NCI-H146 treated with DMSO at 0.1 percent for 48 hours (cell line): Measurements from ENCODE around the gene FABP3.
"Not testable (repeated sequence)": the region's sequence is repeated elsewhere in the genome, so short reads cannot be mapped to it uniquely, and the experiment has no call there.

Experiments
- DNase-seq: peaks from one replicate; lab custom pipeline; 2025; ENCODE audit not compliant: unreplicated experiment; lab: John Stamatoyannopoulos, UW

Gene FABP3

DNA sequence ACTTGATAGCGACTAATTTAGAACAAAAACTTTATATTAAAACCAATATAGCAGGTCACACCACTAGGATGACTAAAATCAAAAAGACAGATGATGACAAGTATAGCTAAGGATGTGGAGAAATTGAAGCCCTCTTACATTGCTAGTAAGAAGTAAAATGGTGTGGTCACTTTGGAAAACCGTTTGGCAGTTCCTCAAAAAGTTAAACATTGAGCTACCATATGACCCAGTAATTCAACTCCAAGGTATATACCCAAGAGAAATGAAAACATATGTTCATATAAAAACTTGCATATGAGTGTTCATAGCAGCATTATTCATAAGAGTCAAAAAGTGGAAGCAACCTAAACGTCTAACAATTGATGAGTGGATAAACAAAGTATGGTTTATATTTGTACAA lies 27.1 kb upstream of the FABP3 start:
- no peak for DNase-seq

DNA sequence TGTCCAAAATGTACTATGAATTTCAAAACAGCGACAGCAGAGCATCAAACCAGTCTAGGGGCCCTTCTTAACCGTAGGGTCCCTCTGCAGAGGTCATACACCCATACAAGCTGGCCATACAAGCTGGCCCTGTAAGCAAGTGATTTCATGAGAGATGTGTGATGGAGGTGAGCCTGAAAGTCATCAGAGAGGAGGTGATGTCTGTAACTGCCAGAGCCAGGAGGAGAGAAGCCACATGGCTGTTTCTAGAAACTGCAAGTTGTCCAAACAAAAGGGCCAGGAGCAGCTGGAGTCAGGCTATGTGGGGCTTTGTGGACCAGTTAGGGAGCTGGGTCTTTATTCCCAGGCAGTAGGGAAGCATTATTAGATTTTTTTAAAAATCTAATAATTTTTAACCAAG lies 25.4 kb upstream of the FABP3 start:
- no peak for DNase-seq

DNA sequence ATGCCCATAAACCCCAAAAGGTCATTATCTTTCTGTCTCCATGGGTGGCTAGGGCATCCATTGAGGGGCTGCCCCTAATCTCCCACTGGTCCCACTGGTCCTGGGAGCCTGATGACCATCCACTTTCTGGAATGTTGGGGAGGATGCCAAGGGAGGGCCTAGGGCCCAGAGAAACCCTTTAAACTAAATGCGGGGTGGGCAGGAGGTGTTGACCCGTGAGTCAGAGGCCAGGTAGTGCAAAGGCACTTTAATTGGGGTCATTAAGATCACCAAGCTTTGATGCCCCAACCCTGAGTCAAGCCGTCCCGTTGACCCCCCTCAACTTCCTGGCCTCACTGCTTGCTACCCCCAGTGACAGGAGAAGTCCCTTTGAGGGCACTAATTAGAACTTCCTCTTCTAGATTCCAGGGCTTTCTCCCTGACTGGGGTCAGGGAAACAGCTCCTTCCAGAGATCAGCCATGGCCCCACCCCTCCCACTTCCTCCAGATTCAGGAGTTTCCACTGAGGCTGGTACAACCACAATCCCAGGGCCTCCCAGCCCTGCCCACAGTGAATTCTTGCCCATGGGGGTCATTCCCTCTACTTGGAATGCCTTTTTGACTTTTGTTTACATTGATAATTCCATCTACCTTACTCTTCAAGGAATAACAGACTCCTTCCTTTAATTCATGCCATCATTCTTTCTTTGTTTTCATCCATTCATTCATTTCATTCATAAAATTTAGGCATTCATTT lies 24.7 kb upstream of the FABP3 start:
- no peak for DNase-seq

DNA sequence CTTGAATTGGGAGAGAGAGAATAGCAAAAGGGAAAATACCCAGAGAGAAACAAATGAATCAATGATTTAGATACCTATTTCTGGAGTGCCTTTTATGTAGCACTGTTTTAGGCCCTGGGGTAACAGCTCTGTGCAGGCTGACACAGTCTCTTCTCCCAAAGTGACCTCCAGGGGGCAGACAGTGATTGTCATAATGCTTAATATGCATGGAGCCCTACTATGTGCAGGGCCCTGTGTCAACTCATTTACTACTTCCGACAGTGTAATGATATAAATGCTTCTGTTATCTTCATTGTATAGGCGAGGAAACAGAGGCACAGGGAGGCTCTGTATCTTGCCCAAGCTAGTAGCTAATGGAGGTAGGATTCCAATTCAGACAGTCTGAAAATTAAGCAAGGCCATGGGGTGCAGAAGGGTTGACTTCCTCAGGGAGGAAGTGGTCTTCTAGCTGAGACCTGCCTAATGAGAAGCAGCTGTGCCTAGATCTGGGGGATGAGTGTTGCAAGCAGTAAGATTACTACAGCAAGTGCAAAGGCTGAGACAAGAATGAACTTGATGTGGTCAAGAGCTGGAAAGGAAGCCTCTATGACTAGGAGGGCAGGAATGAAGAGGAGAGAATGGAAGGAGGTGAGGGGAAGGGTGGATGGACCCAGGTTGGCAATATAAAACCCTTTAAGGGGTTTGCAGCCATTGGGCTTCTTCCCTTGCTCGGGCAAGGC lies 23.9 kb upstream of the FABP3 start:
- no peak for DNase-seq

DNA sequence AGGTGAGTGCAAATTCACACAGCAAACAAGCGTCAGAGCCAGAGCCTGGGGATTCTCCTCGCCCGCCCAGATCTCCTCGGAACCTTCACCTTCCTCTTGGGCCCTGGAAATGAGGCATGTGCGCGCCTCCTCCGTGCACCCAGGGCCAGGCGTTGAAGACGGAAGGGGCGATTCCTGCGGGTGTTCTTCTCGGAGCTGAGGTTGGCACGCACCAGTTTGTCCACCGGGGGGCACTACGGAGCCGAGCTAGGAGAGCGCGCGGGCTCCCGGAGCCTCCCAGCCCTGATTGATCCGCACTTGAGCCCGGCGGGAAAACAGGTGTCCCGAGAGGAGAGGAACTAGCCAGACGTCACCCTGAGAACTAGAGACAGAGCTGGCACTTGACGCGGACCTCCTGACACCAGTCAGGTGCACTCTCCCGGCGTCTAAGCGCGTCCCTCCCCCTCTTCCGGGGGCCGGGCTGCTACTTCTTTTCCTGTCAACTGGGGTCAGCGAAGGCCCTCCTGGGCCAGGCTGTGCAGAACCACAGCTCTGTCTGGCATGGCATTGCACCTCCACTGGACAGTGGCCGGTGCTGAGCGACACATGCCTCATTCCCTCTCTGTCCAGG lies 21.8 kb upstream of the FABP3 start:
- peak; percentile 40 for DNase-seq

DNA sequence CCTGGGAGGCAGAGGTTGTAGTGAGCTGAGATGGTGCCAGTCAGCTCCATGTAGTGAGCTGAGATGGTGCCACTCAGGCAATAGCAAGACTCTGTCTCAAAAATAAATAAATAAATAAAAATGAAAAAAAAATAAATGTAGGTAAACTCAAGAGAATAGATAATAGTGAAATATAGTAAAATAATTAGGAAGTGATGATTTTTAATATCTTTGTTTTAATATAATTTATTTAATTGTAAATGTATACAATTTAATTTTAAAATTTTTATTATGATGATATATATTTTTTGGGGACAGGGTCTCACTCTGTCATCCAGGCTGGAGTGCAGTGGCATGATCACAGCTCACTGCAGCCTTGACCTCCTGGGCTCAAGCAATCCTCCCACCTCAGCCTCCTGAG lies 20.6 kb upstream of the FABP3 start:
- DNase-seq = no peak

DNA sequence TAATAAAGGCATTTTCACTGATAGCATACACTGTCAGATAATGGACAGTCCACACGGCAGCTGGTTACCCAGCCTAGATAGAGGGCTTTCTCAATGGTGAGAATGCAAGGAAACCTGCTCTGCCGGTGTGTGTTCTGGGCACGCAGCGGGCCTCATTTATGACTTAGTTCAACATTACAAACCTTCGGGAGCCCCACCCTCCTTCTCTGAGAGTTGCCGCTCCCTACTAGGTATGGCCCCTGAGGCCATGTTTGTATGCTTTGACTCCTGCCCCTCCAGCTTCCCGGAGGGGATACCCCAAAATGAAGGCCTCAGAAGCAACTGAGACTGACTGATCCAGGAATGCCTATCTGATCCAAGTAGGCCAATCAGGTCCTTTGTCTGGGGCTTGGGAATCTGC lies 17.2 kb upstream of the FABP3 start:
- DNase-seq = no peak

DNA sequence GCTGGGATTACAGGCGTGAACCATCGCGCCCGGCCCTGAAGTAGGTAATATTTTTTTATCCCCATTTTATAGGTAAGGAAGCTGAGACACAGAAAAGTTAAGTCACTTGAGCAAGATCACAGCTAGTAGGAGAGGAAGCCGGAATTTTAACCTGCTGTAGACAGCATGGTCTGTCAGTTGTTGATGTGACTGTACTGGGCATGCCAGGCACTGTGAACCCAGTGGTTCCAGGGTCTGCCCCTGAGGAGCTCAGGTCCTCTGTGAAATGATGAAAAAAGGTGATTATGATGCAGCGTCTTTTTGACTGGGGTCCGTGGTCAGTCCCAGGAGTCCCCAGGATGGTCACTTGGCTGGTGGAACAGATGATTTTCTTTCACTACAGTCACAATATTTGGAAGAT lies 16.7 kb upstream of the FABP3 start:
- DNase-seq = no peak

DNA sequence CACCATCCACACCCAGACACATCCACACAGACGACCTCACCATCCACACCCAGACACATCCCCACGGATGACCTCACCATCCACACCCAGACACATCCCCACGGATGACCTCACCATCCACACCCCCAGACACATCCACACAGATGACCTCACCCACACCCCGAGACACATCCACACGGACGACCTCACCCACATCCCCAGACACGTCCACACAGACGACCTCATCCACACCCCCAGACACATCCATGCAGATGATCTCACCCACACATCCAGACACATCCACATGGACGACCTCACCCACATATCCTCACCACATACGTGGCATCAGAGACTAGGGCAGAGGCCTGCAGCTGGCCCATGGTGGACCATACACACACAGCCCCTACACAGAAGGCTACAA lies 14.7 kb upstream of the FABP3 start:
- no peak for DNase-seq

DNA sequence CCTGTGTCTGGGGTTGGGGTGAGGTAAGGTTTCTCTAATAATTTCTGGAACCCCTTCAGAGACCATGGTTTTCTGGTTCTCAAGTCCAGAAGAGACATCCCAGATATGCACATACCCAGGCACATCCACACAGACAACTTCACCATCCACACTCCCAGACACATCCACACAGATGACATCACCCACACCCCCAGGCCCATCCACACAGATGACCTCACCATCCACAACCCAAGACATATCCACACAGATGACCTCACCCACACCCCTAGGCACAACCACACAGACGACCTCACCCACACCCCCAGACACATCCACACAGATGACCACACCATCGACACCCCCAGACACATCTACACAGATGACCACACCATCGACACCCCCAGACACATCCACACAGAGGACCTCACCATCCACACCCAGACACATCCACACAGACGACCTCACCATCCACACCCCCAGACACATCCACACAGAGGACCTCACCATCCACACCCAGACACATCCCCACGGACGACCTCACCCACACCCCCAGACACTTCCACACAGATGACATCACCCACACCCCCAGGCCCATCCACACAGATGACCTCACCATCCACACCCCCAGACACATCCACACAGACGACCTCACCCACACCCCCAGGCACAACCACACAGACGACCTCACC lies 13.8 kb upstream of the FABP3 start:
- DNase-seq = not testable (repeated sequence)

DNA sequence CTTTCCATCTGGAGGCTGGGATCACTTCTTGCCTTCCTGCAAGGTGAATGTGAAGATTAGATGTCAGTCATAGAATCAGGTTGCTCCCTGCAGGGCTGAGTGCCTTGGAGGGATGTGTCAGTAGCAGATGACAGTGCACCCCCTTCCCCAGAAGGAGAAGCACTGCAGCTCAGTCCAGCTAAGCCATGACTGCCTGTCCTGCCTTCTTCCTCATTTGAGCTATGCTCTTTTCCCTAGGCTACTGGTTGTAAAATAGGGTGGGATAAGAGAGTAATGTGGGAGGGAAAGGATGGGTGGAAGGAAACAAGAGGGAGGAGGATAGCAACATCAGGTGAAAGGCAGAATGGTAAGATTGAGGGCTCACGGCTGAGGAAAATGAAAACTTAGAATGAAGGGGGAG lies 11.1 kb upstream of the FABP3 start:
- DNase-seq = no peak

DNA sequence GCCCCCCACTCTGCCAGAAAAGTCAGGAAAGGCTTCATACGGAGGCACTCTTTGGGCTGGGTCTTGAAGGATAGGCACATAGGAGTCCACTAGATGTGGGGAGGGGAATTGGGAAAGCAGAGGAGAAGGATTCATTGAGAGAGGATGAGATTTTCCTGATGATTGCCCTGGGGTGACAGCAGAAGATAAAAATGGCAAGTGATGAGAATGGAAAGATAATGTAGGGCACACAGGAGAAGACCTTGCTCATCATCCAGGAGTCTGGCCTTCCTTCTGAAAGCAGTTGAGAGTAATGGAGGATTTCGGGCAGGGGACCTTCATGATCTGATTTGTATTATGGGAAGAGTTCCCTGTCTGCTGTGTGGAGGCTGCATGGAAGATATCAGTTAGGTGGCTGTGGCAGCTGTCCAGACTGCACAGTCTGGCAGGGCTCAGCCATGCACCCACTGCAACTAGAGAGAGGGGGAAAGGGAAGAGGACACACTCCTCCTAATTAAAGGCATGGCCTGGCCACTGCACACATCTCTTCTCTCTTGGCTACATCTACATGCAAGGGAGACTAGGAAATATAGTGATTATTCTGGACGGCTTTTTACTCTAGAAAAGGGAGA lies 9.6 kb upstream of the FABP3 start:
- DNase-seq = no peak

DNA sequence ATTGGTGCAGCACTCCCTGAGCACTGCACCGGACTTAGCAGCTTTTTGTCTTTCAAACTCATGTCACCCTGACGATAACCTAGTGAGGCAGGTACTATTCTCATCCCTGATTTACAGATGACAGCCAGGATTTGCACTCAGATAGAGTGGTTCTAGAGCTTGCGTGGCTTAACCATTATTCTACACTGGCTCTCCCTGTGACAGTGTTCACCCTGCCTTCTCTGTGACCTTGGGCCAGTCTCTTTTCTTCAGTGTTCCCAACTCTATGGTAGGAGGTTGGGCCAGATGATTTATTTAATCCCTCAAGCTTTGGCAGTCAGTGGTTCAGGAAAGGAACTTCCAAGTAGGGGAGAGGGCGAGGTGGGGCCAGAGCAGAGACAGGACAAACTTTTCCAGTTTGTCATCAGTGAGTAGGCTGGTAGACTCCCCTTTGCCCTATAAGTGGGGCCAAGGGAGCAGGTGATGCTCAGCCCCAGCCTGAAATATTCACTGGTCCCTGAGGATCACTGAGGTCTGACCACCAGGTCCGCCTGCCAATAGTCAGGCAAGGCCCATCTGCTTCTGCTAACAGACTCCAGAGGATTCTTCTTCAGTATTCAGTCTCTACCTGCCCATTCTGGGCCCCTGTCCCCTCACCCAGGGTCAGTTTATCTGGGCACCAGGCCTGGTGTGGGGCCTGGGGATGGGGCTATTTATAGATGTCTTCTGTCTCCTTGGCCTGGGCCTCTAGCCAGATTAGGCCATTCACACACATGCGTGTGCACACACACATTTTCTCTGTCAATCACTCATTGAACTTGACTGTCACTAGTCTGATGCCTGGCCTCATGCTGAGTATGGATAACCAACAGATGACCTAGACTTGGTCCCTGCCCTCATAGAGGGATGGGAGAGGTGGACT lies 8.8 kb upstream of the FABP3 start:
- no peak for DNase-seq

DNA sequence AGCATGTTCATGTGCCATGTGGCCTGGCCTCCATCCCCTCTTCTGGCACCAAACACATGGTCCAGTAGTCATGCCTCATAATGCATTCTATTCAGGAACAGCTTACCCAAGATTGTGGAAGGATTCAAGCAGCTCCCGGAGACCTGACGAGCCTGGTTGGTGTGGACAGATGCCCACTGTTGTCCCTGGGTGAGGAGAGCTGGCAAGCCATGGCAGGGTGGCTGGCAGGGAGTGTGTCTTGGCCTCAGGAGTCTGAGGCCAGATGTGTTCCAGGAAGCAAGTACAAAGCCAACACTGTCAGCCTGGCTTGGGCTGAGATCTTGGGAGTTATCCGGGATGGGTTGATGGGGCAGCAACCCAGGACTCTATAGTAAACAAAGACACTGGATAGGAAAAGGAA lies 7.3 kb upstream of the FABP3 start:
- no peak for DNase-seq

DNA sequence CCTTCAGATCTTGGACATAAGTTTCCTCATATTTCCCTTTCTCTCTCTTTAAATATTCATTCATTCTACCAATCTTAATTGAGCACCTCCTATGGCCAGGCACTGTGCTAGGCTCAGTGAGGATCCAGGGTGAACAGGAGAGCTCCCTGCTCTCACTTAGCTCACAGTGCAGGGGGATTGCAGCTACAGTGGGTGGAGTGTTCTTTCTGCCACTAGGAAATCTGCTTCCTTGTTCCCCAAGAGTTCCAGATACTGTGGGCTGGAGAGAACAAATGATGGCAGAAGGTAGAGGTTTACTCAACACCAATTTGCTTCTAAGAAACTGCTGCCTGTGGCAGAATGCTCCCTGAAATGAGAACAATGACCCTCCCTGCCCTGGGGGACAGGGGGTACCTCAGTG lies 5.1 kb upstream of the FABP3 start:
- no peak for DNase-seq

DNA sequence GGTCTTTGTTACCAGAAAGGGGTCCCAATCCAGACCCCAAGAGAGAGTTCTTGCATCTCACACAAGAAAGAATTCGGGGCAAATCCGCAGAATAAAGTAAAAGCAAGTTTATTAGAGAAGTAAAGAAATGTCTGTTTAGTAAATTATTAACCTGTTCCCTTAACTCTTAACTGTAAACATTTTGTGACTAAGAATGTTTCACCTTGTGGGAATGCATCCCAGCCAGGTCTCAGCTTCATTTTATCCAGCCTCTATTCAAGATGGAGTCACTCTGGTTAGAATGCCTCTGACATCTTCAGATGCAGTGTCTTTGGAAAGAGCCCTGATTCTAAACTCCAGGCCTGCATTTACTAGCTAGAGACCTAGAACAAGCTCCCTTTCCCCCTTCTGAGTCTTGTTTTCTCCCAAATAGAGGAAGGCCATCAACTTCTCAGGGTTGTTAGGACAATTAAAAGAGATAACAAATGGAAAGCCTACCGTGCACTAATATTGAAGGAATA lies 4.5 kb upstream of the FABP3 start:
- DNase-seq = no peak

DNA sequence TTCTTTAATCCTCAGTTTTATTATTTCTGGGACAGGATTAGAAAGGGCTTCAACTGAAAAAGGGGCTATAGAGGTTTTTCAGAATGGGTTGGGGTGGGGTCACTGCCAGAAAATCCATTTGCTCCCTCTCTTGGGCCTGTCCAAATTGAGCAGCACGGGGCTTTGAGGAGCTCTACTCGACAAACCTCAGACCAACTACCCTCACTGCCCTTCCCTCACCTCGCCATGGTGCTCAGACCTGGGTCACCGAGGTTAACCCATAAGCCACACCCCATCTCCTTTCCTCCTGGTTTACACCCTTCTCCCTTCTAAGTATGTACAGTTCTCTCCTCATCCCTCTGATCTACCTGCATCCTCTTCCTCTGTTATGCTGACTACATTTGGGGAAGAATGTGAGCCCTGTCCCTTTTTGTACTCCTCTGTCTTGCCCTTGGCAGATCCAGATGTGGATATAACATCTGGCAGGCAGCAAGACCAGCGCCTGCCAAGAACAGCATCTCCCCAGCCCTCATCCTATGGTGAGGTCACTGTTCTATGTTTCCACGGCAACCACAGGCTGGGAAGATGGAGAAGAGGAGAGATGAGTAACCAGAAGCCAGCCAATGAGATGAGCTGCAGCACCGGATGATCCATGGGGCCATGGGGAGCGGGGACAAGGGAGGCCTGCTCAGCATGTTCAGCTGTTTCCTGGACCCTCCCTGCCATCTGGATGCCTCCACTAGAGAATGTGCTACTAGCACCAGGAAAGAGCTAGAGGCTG lies 3.7 kb upstream of the FABP3 start:
- DNase-seq = peak; percentile 17

DNA sequence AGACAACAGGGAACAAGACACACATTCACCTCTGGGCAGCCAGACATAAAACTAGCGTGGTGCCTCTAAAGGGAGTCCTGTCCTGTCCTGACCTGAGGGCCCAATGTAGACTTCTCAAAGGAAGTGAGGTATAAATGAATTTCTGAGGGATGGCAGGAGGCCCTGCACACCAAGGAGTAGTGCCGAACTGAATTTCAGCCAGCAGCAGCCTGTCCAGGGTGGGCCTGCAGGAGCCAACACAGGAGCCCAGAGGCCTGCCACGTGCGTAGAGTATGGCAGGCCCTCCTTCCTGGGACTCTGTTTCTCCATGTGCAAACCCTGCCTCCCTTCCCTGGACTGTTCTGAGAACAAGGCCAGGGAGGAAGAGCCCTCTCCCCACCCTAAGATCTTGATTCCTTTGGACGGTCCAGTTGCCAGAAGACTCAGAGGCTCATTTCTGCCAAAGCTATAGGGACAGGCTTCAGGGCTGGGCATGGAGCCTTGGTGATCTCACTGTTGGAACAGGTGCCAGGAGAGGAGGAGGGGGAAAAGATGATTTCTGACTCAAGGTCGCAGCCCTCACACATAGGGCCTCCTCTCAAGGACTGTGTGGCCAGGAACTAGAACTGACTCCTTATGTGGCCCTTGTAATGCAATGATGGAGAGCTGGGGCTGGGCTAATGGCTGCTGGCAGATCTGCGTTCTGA lies 1.8 kb upstream of the FABP3 start:
- DNase-seq = no peak

DNA sequence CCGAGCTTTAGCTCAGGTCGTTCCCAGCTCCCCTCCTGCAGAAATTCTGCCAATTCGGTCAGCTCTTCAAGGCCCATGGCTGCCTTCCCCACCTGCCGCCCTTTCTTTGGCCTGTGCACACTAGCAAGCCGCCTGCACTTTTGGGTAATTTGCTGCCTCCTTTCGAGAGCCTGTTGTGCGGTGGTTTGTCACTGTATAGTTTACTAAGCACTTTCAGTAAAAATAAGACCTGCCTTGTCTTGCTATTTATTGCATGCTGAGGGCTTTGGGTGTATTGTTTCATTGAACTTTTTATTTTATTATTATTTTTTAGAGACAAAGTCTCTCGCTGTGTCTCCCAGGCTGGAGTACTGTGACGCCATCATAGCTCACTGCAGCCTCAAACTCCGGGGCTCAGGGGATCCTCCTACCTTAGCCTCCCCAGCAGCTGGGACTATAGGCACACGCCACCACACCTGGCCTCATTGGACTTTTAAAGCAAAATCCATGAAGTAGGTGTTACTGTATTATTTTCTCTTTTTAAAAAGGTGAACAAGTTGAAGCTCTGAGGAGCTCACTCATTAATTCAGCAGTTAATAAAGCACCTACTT lies 1.1 kb upstream of the FABP3 start:
- DNase-seq = no peak
